ENCODE data around the gene FLT3. TPM values are rescaled to one million over a fixed set of nuclear protein-coding genes. Genes with fewer than 3 reads are reported as not detected.

FLT3 gene
- total and polyA plus RNA-seq, 10 of the 15 experiments (the other 5 are each of a cell fraction or from before 2014, with no cell fraction given): 0.04 to 0.19 (median 0.11) TPM; not detected in 1

- TF ChIP-seq, protein P1, sequence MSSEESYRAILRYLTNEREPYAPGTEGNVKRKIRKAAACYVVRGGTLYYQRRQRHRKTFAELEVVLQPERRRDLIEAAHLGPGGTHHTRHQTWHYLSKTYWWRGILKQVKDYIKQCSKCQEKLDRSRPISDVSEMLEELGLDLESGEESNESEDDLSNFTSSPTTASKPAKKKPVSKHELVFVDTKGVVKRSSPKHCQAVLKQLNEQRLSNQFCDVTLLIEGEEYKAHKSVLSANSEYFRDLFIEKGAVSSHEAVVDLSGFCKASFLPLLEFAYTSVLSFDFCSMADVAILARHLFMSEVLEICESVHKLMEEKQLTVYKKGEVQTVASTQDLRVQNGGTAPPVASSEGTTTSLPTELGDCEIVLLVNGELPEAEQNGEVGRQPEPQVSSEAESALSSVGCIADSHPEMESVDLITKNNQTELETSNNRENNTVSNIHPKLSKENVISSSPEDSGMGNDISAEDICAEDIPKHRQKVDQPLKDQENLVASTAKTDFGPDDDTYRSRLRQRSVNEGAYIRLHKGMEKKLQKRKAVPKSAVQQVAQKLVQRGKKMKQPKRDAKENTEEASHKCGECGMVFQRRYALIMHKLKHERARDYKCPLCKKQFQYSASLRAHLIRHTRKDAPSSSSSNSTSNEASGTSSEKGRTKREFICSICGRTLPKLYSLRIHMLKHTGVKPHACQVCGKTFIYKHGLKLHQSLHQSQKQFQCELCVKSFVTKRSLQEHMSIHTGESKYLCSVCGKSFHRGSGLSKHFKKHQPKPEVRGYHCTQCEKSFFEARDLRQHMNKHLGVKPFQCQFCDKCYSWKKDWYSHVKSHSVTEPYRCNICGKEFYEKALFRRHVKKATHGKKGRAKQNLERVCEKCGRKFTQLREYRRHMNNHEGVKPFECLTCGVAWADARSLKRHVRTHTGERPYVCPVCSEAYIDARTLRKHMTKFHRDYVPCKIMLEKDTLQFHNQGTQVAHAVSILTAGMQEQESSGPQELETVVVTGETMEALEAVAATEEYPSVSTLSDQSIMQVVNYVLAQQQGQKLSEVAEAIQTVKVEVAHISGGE (CRISPR knock-in tag; IDR thresholded peaks at IDR 0.05): no peak
- TF ChIP-seq MYB (IDR thresholded peaks at IDR 0.05; ENCODE audit: borderline replicate concordance, low read depth, low read length) (no peak), YBX1 (IDR thresholded peaks at IDR 0.05) (no peak), POU2F2 (IDR thresholded peaks at IDR 0.05; ENCODE audit: borderline replicate concordance, low read depth, low read length) (no peak)
Observed at GRCh38 chr13:27969082-27969865, 131.1 kb downstream of the FLT3 start, which contains the start of gene CDX2 (continued).

DNA sequence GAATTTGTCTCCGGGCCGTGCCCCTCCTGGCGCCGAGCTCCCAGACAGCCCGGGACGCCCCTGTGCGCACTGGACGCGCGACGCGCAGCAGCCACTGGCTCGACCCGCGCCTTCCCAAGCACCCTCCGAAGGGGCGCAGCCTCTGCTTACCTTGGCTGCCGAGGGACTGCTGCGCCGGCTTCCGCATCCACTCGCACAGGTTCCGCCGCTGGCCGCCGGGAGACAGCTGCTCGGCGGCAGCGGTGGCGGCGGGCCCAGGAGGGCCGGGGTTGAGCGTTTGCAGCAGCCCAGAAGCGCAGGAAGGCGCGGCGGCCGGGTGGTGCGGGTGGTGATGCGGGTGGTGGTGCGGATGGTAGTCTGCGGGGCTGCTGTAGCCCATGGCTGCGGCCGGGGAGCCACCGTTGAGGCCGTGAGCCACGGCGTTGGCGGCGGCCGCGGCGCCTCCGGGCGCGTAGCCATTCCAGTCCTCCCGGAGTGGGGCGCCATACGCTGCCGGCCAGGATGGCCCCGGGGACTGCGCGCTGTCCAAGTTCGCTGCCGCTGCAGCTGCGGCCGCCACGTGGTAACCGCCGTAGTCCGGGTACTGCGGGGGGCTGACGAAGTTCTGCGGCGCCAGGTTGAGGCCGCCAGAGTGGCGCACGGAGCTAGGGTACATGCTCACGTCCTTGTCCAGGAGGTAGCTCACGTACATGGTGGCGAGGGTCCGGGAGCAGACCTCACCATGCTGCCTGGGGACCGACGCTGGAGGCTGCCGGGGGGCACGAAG is 131.9 kb downstream of the FLT3 start:
- H4K20me1 ChIP-seq (ENCODE audit: control insufficient read depth, insufficient read depth): no peaks in the 10 kb centered on the region
- no peak overlapping the region for H2AFZ ChIP-seq (ENCODE audit: control insufficient read depth, low read depth, low read length)
- ChIA-PET SMC1A (ENCODE audit: uncharacterized antibody, unreplicated experiment) (no interaction called here), CTCF (interaction anchor here (1.3 kb wide), 1 partner anchor 142 kb away, joined by 8 read pairs; no protein-coding TSS in a partner anchor), RAD21 (ENCODE audit: unreplicated experiment) (no interaction called here), POLR2A (no interaction called here)
- WGBS (ENCODE audit: insufficient coverage, insufficient replicate concordance, low lambda C conversion rate, missing lambda C conversion rate): 47% methylated on average over 66 of the region's 86 CpGs
- H3K4me3 ChIP-seq: no peak overlapping the region
- DNase-seq (ENCODE audit: low read depth, low spot score) (no peak), ATAC-seq (no peak), FAIRE-seq (no peak)
- BruUV-seq (replicated peaks): no TSS peak
- in situ Hi-C loops (cut with MboI): no loop called here
- intact Hi-C loops (cut with micrococcal nuclease; ENCODE audit: unreplicated experiment): no loop called here
- no peak overlapping the region for H3K4me2 ChIP-seq (ENCODE audit: control insufficient read depth, insufficient read depth)
- peaks cover 16 to 22% of the 10 kb centered on the region in 2 experiments for H3K27me3 ChIP-seq (replicated peaks in 1 of 2; ENCODE audit: control insufficient read depth in 2 of 2, insufficient read depth in 2 of 2, low read length in 1 of 2)
- no peaks in the 10 kb centered on the region for H3K79me2 ChIP-seq (ENCODE audit: control insufficient read depth, insufficient read depth, low read length)
- no peaks in the 10 kb centered on the region for H3K9me3 ChIP-seq (replicated peaks; ENCODE audit: control insufficient read depth, insufficient read depth, low read length)
- no peaks in the 10 kb centered on the region for H3K36me3 ChIP-seq (ENCODE audit: control insufficient read depth in 2 of 2, insufficient read depth in 2 of 2, low read length in 1 of 2)
- no peak overlapping the region for H3K9ac ChIP-seq (ENCODE audit: control insufficient read depth, insufficient read depth, low read length)
- no peak overlapping the region for H3K27ac ChIP-seq (ENCODE audit: control insufficient read depth, insufficient read depth)
- H3K4me1 ChIP-seq (ENCODE audit: control insufficient read depth, insufficient read depth, low read length): no peaks in the 10 kb centered on the region
- TF ChIP-seq FOS (IDR thresholded peaks at IDR 0.05; ENCODE audit: borderline replicate concordance, extremely low read depth, insufficient read length): no peak
- TF ChIP-seq ELK1 (IDR thresholded peaks at IDR 0.05; ENCODE audit: low read depth, low read length): no peak
- TF ChIP-seq SUZ12 (IDR thresholded peaks at IDR 0.05; ENCODE audit: unreplicated experiment): peak; percentile 14
- TF ChIP-seq PKNOX1 (IDR thresholded peaks at IDR 0.05): no peak
- no peak for TF ChIP-seq PML (IDR thresholded peaks at IDR 0.05; ENCODE audit: low read length)
- no peak for TF ChIP-seq SMAD5 (IDR thresholded peaks at IDR 0.05; ENCODE audit: low read depth)
- TF ChIP-seq HDAC6 (IDR thresholded peaks at IDR 0.05; ENCODE audit: unreplicated experiment): peak; percentile 34
- 0 out of 4 replicates have a peak, but pooled peaks of 1 of the 2 experiments have one; percentile 16 for TF ChIP-seq SRF (IDR thresholded peaks at IDR 0.05; ENCODE audit: low read depth in 2 of 2, low read length in 2 of 2)
- TF ChIP-seq BCL3 (IDR thresholded peaks at IDR 0.05; ENCODE audit: borderline replicate concordance, insufficient read depth, low read depth, low read length, poor library complexity, severe bottlenecking): no peak
